HG02938 (cell line): ENCODE measurements around the gene CTIF.

ENCODE experiments used
- ATAC-seq: cut with Tn5 transposase; IDR thresholded peaks from one replicate; pipeline ENCODE4 v1.9.1; 2021; ENCODE audit warnings: mild to moderate bottlenecking, moderate library complexity; ENCODE audit not compliant: unreplicated experiment

CTIF gene

DNA sequence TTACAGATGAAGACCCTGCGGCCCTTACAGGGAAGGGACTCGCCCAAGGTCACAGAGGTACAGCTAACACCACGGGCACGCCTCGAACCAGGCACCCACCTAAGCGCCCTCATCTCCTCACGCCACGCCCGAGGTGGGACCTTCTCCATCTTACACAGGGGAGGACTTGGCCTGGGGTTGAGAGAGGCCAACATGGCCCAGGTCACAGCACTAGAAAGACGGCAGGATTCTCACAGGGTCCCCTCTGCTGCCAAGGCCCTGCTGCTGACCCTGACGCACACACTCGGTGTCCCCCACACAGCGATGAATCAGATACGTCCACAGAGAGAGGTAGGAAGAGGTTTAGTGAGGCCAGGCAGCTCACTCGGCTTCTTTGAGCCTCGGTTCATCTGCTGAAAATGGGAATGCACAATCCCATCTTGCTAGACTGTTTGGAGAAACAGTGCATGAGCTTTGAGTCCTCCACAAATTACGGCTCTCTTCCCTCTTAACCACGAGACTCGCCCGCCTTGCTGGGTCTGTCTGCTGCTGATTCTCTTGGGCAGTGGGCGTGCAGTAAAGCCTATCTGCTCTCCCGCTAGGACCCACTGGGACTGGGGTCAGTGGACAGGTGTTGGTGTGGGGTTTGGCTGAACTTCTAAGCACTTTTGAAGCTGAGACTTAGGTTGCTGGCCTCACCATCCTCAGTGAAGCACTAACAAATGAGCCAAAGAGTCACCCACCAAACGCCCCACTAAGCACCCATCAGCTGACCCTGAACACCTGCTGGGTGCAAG is 332.7 kb downstream of the CTIF start:
- no peak for ATAC-seq

DNA sequence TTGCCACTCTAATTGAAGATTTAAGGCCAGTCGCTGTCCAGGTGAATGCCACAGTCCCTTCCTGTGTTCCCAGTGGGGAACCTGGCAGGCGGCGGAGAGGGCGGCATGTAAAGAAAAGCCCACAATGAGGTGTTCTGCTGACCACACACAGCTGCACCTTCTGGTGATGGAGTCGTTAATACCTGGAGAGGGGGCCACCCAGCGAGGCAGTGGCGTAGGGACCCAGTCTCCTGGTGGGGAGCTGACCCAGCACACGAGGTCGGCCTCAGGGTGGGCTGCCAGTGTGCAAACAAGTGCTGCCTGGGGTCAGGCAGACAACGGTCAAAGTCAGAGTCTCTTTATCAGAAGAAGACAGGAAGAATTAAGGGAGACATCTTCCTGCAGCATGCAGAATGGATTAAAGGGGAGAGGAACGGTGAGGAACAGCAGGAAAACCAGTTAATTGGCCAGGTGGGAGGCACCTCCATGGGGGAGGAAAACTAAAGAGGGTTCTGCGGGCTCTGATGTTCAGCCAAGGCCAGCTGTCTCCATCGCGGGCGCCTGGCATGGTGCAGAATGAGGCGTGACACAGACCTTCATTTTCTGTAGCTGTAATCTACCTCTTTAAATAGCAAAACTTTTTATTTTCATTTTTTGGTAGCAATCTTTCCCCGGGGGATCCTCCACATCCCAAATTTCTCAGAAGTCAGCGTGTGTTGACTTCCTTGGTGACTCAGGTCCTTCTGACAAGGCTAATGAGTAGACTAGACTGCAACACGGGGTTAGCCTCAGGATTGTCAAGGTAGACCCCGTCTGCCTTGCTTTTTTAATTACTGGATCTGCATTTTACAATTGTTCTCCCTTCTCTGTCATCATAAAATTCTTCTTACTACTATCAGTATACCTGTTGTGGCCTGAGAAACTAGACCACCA is 333.7 kb downstream of the CTIF start:
- ATAC-seq: no peak

DNA sequence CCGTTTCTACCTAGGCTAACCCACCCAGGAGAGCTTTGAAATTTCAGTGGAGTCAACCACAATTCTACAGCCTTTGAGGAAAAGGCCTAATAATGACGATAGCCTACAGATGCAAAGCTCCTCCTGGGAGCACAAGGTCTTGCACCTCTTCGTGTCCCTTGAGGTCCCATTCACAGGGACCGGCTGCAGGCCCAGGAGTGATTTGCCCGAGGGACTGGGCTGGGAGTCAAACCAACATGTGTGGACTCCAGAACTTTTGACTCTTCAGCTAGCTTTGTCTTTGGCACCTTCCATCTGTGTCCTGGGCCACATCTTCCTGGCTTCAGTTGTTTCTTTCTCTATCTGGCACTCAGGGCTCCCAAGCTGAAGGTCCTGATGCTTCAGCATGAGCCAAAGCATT is 335.4 kb downstream of the CTIF start:
- ATAC-seq: no peak

DNA sequence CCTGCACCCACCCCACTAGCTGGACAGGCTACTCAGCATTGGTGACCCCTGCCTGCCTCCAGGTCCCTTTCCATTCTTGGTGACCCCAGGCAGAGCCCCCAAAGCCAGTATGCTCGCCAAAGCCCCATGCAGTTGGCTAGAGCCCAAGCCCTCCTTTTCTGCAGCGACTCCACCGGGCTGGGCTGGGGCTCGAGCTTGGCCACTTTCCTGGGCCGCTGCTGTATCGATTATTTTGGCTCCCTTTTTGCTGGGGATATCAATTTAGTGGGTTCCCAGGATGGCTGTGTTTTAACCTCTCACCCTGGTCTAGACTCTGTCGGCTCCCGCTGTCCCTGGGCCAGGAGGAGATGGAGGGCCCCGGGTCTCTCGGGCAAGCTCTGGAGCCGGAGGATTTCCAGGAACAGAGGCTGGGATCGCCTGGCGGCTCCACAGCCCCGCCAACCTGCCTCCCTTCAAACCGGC is 335.9 kb downstream of the CTIF start:
- ATAC-seq: no peak

DNA sequence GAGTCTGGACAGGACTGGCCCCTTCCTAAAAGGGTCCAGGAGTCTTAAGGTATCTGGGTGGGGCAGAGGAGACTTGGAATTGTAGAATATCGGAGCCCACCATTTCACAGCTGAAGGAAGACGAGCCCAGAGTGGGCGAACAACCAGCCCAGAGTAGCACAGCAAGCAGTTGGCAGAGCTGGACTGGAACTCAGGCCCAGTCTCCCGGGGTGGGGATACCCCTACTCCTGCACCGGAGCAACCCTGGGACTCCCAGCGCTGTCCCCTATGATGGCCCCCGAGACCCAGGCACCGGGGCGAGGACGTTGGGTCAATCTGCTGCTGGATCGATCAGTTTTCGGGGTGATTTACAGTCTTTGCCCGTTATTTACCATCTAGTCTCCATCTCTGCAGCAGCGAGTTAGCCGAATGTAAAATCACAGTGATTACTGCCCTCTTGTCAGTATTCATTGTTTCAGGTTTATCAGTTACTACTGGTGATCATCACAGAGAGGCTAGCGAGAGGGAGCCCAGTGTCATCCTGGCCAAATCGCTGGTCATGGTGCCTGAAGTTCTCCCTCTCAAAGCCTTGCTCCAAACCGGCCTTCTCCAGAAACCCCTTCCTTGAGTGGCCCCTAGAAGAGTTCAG is 336.6 kb downstream of the CTIF start:
- ATAC-seq: no peak

DNA sequence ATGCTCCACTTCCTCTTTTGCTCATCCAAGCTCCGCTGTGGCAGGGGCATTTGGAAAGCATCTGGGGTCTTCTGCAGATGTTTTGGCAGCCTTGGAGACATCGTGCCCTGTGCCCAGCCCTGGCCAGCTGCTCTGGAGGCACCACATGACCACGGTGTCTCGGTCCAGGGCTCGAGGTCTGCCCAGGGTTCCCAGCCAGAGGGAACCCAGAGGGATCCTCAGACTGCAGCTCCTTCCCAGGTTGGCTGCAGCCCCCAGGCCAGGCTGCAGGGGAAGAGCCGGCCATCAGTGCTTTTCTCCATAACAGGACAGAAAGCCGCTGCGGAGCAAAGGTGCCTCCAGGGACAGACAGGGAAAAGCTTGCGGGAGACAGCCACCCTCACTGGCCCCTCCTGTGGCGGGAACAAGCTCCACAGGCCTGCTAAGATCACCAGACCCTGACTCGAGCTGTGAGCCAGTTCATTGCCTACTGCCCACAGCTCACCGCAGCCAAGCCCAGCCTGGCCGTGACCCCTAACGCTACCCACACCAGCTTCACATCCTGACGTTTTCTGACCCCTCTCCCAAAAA is 337.2 kb downstream of the CTIF start:
- no peak for ATAC-seq

DNA sequence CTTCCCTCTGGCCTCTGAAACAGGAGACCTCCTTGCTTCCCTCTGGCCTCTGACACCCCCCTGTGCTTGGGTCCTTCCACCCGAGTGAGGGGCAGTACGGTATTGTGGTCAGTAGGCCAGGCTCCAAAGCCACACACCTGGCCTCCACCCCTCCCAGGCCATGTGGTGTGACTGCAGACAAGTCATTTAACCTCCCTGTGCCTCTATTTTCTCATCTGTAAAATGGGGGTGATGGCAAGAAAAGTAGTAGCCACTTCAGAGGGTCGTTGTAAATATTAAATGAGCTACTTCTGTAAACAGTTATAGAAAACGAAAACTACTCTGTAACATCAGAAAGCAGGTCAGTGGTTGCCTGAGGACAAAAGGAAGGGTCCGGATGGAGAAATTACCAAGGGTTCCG is 337.8 kb downstream of the CTIF start:
- no peak for ATAC-seq

DNA sequence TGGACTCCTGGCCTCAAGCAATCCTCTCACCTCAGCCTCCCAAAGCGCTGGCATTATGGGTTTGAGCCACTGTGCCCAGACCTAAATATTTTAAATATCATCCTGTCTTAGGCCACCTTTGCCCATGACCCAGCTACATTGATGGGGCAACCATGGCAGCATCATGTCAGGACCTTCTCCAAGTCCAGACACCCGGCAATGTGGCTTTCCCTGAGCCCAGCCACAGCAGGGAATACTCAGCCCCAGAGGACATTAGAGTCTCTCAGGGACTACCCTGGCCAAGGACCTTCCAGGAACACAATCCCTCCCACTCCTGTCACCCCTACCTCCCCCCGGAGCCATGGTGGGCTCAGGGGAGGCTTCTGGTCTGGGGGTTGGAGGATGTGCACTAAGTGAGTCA is 339.1 kb downstream of the CTIF start:
- no peak for ATAC-seq

DNA sequence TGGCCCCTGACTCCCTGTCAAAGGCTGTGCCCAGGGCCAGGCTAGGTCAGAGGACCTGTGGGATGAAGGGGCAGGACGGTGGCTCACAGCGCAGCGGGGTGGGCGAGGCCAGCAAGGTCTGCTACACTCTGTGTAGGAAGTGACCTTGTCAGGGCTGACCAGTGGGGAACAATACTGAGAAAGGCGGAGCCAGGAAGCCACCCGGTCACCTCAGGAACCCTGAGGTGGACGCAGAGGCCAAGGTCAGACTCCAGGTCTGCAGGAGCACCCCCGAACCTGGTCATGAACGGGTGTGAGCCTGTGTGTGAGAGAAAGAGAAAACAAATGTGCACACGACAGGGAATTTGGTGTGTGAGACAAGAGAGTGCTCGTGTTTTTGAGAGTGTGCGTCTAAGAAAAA is 339.6 kb downstream of the CTIF start:
- no peak for ATAC-seq

DNA sequence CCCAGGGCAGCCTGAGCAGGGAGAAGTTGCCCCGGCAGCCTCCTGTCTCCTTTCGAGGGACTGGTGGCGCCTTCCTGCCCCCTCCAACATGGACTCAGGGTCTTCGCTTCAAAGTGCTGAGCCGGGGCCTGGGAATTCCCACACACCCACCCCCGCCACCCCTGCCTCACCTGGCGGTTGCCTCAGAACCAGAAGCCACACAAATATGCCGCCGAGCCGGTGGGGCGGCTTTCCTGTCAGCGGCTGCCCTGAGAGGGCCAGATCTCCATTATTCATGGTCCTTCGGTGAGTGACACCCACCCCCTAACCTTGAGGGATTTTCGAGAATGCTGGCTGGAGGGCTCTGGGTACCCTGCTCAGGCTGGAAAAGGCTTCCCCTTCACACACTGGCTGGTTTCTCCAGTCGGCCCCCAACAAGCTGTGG is 340.2 kb downstream of the CTIF start:
- ATAC-seq: no peak

DNA sequence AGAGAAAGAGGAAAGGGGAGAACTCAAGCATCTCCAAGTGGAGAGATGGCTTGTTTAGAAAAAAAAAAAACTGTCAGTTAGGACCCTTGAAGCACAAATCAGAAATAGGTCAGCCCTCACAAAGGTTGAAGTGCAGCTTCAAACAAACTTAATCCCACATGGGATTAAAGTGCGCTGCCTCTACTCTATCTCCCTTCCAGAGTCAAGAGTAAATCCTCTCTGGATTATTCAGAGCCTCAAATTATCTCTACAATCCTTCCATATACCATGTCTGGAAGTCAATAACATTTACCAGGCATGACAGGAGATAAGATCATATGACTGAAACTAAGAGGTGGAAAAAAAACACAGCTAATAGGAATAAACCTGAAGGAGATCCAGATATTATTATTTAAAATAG is 342.1 kb downstream of the CTIF start:
- ATAC-seq: no peak

DNA sequence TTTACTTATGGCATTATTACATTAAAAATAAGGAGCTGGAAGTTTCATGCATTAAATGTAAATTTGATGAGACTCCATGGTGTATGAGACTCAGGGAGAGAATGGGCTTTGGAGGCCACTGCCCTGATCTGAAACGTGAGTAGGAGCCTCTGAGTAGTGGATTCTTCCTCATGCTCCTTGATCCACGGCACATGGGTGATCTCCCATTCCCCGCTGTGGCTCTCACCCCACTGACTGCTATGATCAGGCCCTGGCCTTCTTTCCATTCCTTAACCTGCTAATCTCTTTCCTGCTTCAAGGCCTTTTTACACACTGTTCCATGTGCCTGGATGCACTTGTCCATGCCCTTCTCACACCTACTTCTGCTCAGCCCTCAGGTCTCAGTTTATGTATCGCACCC is 343.5 kb downstream of the CTIF start:
- no peak for ATAC-seq

DNA sequence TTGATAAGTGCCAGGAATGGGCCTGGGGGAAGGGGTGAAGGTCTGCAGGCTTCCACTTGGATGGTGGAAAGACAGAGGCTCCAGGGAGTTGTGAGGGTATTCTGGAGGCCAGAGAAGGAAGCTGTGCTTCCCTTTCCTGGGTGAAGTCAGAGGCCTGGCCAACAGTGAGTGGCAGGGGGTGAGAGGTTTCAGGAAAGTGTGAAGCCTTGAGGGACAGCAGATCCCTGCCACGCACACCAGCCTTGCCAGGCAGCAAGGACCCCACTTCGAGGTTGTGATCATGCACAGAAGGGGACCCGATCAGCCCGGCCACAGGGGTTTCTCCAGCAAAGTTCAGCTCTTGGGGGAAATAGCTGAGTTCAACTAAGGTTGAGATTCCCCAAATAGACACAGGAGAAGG is 345.5 kb downstream of the CTIF start:
- no peak for ATAC-seq

DNA sequence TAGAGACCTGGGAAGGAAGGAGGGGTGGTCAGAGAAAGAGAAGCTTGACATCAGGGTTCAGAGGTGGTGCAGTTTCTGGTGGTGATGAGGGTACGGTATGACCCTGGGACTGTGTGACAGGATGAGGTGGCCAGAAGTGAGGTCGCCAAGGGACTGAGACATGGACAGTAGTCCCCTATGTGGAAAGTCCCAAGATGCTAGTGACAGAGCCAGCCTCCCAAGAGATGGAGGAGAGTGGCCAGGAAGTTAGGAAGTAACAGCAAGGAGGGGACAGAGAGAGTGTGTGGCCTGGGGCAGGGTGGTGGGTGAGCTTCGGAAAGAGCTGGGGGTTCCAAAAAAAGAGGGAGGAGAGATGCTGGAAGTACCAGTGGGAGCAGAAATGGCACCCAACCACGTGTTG is 345.9 kb downstream of the CTIF start:
- no peak for ATAC-seq

DNA sequence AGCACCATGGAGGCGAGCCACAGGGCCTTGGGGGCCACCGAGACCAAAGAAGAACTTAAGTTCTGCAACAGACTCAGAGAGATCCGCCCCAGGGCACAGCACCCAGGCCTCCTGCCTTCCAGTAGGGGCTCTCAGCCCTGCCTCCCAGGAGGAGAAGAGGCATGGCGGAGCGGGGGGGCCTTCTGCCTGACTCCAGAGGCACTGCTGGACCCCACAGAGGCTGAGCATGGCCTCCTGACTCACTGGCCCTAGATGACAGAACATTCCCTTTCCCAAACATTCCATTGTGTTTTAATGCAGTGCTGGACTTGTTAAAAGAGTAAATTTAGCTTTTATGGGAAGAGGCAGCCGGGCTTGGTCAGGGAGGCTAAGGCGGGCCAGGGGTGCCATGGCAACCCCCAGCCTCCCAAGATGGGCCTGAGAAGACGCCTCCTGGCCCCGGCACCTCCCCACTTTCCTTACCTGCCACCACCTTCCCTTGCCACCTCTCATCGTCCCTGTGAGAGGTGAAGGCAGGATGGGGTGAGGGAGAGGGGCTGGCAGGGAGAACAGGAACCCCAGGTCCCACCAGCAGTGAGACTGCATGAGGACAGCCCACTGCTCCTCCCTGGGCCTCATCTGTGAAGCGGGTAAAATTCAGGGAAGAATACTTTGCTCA is 346.6 kb downstream of the CTIF start:
- ATAC-seq: no peak

DNA sequence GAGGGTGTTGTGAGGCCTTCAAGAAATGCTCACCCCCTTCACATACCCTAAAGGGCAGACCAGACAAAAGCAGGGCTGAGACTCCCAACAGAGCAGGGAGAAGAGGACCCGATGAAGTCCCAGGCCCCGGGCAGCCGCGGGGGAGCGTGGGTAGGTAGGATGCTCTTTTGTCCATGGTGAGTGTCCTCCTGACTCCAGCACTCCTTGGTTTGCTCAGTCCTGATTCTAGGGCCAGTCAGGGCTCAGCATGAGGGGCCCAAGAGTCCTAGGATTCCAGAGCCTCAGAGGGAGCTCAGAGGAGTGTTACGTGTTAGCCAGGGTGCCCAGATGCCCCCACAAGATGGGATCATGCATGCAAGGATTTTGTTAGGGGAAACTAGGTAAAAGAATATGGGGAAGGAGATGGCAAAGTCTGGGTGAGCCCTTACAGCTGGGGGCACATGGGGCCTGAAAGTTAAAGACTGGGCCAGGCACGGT is 347.1 kb downstream of the CTIF start:
- ATAC-seq: no peak

DNA sequence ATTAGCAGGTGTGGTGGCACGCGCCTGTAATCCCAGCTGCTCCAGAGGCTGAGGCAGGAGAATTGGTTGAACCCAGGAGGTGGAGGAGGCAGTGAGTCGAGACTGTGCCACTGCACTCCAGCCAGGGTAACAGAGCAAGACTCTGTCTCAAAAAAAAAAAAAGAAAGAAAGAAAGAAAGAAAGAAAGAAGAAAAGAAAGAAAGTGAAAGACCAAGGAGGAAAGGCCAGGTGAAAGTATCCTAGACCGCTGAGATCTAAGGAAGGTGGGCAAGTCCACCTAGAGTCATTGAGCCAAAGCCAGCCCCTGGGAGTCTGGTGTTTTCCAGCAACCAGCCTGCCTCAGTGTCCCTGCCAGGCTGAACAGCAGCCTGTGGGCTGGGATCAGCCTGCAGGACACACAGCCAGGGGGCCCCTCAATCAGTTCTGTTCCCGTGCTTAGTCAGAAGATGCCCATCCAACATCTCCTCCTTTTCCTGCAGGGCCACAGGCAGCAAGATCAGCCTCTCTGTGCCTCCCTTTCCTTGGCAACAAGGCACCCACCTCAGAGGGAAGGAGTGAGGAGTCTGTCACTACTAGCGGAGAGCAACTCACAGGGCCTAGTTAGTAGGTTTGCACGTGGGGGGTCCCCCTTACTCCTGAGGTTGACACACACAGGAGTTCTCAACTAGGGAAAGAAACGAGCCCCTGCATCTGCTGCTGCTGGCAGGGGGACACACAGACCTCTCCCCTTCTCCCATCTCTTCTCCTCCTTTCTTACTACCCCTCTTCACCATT is 347.9 kb downstream of the CTIF start:
- ATAC-seq: no peak

DNA sequence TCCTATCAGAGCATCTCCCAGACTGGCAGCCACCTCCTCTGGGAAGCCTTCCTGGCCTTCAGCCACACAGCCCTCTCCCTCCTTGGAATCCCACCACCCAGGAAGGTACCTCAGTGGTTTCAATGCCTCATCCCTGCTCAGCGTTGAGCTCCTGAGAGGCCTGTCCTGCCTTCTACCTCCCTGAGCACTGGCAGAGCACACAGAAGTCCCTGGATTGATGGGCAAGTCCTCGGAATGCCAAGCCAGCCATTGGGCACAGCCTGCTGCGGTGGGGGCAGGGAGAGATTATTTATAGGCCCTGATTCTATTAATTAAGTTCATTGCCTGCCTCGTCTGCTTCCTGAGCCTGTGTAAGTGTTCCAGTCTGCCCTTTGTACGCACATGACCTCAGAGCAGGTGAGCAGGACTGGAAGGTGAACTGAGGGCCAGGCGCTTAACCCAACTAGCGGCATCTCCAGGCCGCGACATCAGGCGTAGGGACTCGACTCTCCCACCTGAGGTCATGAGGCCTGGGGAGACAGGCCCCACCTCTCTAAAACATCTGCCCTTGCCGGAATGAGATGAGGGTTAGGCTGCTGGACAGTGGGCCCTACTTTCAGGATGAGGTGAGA is 348.6 kb downstream of the CTIF start:
- no peak for ATAC-seq
